ENCODE data around the gene LSAMP. TPM values are rescaled to one million over a fixed set of nuclear protein-coding genes. Genes with fewer than 3 reads are reported as not detected.

The LSAMP gene
- total RNA-seq, 1 experiment from 2014 or later, result 0.90 TPM

- H4K8ac ChIP-seq (replicated peaks; ENCODE audit: insufficient read length, low read depth, low read length), result no peak overlapping the region
- no peak for TF ChIP-seq CTCF (conservative IDR thresholded peaks at IDR 0.05)
- H2BK12ac ChIP-seq (ENCODE audit: insufficient read length, low read depth, low read length), result no peak overlapping the region
- H3K4me2 ChIP-seq (ENCODE audit: insufficient read depth, insufficient read length, low read length), result no peak overlapping the region
- H4K5ac ChIP-seq (ENCODE audit: insufficient read length, low read depth, low read length), result no peak overlapping the region
- no peak overlapping the region for H3K23ac ChIP-seq (ENCODE audit: insufficient read length, low read depth, low read length)
- H3K9ac ChIP-seq (ENCODE audit: extremely low read depth, insufficient read length, low read length), result no peak overlapping the region
- H2BK15ac ChIP-seq (ENCODE audit: low read depth, low read length), result no peak overlapping the region
- no peak overlapping the region for H2AFZ ChIP-seq (ENCODE audit: low read length)
- no peaks in the 10 kb centered on the region for H3K79me1 ChIP-seq (ENCODE audit: insufficient read depth, low read depth, low read length, poor library complexity, severe bottlenecking)
- H3K4ac ChIP-seq (ENCODE audit: low read depth, low read length), result no peak overlapping the region
- no peaks in the 10 kb centered on the region for H3K4me1 ChIP-seq (ENCODE audit: insufficient read depth, low read length)
- peaks cover 14 to 32% of the 10 kb centered on the region in 2 experiments for H3K4me1 Mint-ChIP-seq
- no peak overlapping the region for H3K14ac ChIP-seq (ENCODE audit: insufficient read depth, low read length)
- no peaks in the 10 kb centered on the region for H3K9me3 ChIP-seq (ENCODE audit: control insufficient read depth, low read depth, low read length)
- H2AK5ac ChIP-seq (ENCODE audit: insufficient read length, low read length), result no peak overlapping the region
- no peak overlapping the region for H3K18ac ChIP-seq (ENCODE audit: insufficient read length, low read depth, low read length)
- H3K23me2 ChIP-seq (ENCODE audit: insufficient read length, low read depth, low read length, poor library complexity, severe bottlenecking), result no peaks in the 10 kb centered on the region
- H4K20me1 ChIP-seq (ENCODE audit: control insufficient read depth, insufficient read depth, insufficient read length), result no peaks in the 10 kb centered on the region
- no peak overlapping the region for H2BK20ac ChIP-seq (ENCODE audit: low read depth, low read length, poor library complexity, severe bottlenecking)
- H2BK5ac ChIP-seq (ENCODE audit: insufficient read length, low read length), result no peak overlapping the region
- H3K27me3 ChIP-seq (ENCODE audit: insufficient read depth, low read length), result no peaks in the 10 kb centered on the region
- no peaks in the 10 kb centered on the region for H3K79me2 ChIP-seq (ENCODE audit: insufficient read depth, low read length)
- no peak overlapping the region for H3K27ac ChIP-seq (ENCODE audit: insufficient read length, low read depth, low read length)
- no peak overlapping the region for H3K4me3 Mint-ChIP-seq
- H4K91ac ChIP-seq (ENCODE audit: insufficient read length, low read depth, low read length), result no peak overlapping the region
- H3K27ac Mint-ChIP-seq, result no peak overlapping the region
- no peak overlapping the region for H3T11ph ChIP-seq (ENCODE audit: low read length)
- DNase-seq, result no peak
- no CpG with 5 or more reads among the region's 3 CpGs for WGBS (ENCODE audit: extremely low coverage, insufficient read length, low lambda C conversion rate)
- H3K27me3 Mint-ChIP-seq (ENCODE audit: low read depth), result no peaks in the 10 kb centered on the region
- H3K9me3 Mint-ChIP-seq, result no peaks in the 10 kb centered on the region
- H3K36me3 Mint-ChIP-seq (ENCODE audit: insufficient read depth in 1 of 3, low read depth in 3 of 3), result no peaks in the 10 kb centered on the region
- H3K56ac ChIP-seq (ENCODE audit: insufficient read length, low read depth, low read length), result no peak overlapping the region
- H2BK120ac ChIP-seq (ENCODE audit: low read depth, low read length, poor library complexity, severe bottlenecking), result no peak overlapping the region
Observed at GRCh38 chr3:116035429-116035828, 409.9 kb downstream of the LSAMP start.
